Measurements from ENCODE around the gene ABHD6. TPM values are rescaled to one million over a fixed set of nuclear protein-coding genes. Genes with fewer than 3 reads are reported as not detected.

The ABHD6 gene
- total and polyA plus RNA-seq, 2 donors (not counting 3 experiments of a cell fraction or from before 2014, with no cell fraction given), result 5.8 to 7.5 TPM

- no peaks in the 10 kb centered on the region for H3K9me3 ChIP-seq (replicated peaks; ENCODE audit: control insufficient read depth, insufficient read depth, low read length)
- H3K27me3 ChIP-seq (ENCODE audit: control insufficient read depth in 2 of 2, insufficient read depth in 2 of 2, low read length in 2 of 2), result no peaks in the 10 kb centered on the region
- H3K4me3 ChIP-seq (replicated peaks in 1 of 3; ENCODE audit: insufficient read depth in 1 of 3, low read depth in 1 of 3, low read length in 3 of 3), result no peak overlapping the region
- ChIA-PET POLR2A (no interaction called here), CTCF (interaction anchor here (1.1 to 2.1 kb wide), 2 partner anchors 10 to 100 kb away, joined by 5 to 11 read pairs; partner anchors contain the start of genes HTD2 and RPP14)
- H3K4me2 ChIP-seq (ENCODE audit: insufficient read depth, low read length), result no peak overlapping the region
- no peak for DNase-seq (ENCODE audit: low read depth, low spot score)
- BruUV-seq (replicated peaks), result no TSS peak
- no peaks in the 10 kb centered on the region for H3K79me2 ChIP-seq (ENCODE audit: control insufficient read depth, insufficient read depth, low read length)
- no peaks in the 10 kb centered on the region for H4K20me1 ChIP-seq (replicated peaks; ENCODE audit: control insufficient read depth, extremely low read depth, insufficient read depth, low read length)
- no peaks in the 10 kb centered on the region for H3K36me3 ChIP-seq (ENCODE audit: control insufficient read depth in 2 of 2, extremely low read depth in 1 of 2, insufficient read depth in 2 of 2, low read length in 2 of 2)
- peak overlapping the region; percentile 2 for H2AFZ ChIP-seq (ENCODE audit: low read depth, low read length)
- TF ChIP-seq FOS (IDR thresholded peaks at IDR 0.05; ENCODE audit: borderline replicate concordance, insufficient read depth, low read length), result peak; percentile 48
- TF ChIP-seq MAX (IDR thresholded peaks at IDR 0.05; ENCODE audit: insufficient read depth, insufficient read length), result no peak
- no peak overlapping the region for H3K9ac ChIP-seq (replicated peaks; ENCODE audit: extremely low read depth, insufficient read depth, low read length)
- peaks cover 3% of the 10 kb centered on the region for H3K4me1 ChIP-seq (ENCODE audit: control insufficient read depth, extremely low read depth, insufficient read depth, low read length)
- dilution Hi-C loops (cut with MboI; ENCODE audit: extremely low pct_ligation_motif_present, low sequenced_read_pairs), result no loop called here
- FAIRE-seq, result no peak
- no peak overlapping the region for H3K27ac ChIP-seq (ENCODE audit: insufficient read depth, low read depth, low read length)
- H3K9me1 ChIP-seq (replicated peaks; ENCODE audit: control insufficient read depth, extremely low read depth, insufficient read depth, low read length), result no peaks in the 10 kb centered on the region
- intact Hi-C loops (cut with micrococcal nuclease), result no loop called here
Observed at GRCh38 chr3:58206406-58207011, 31.1 kb upstream of the ABHD6 start.

- no TSS peak for BruUV-seq (replicated peaks)
- FAIRE-seq (no peak), DNase-seq (ENCODE audit: low read depth, low spot score) (no peak)
- ChIA-PET POLR2A (no interaction called here), CTCF (interaction anchor here (1.1 to 9.0 kb wide), 4 partner anchors 9 to 98 kb away, joined by 3 to 72 read pairs (median 6); partner anchors contain the start of genes HTD2 and RPP14)
- Histone ChIP-seq H2AFZ (ENCODE audit: low read depth, low read length) (no peak overlapping the region), H3K9ac (replicated peaks; ENCODE audit: extremely low read depth, insufficient read depth, low read length) (no peak overlapping the region), H3K4me3 (replicated peaks in 1 of 3; ENCODE audit: insufficient read depth in 1 of 3, low read depth in 1 of 3, low read length in 3 of 3) (no peak overlapping the region), H4K20me1 (replicated peaks; ENCODE audit: control insufficient read depth, extremely low read depth, insufficient read depth, low read length) (no peaks in the 10 kb centered on the region), H3K9me1 (replicated peaks; ENCODE audit: control insufficient read depth, extremely low read depth, insufficient read depth, low read length) (no peaks in the 10 kb centered on the region), H3K4me2 (ENCODE audit: insufficient read depth, low read length) (no peak overlapping the region), H3K27me3 (ENCODE audit: control insufficient read depth in 2 of 2, insufficient read depth in 2 of 2, low read length in 2 of 2) (no peaks in the 10 kb centered on the region), H3K9me3 (replicated peaks; ENCODE audit: control insufficient read depth, insufficient read depth, low read length) (no peaks in the 10 kb centered on the region), H3K27ac (ENCODE audit: insufficient read depth, low read depth, low read length) (no peak overlapping the region), H3K79me2 (ENCODE audit: control insufficient read depth, insufficient read depth, low read length) (no peaks in the 10 kb centered on the region), H3K4me1 (ENCODE audit: control insufficient read depth, extremely low read depth, insufficient read depth, low read length) (peaks cover 7% of the 10 kb centered on the region), H3K36me3 (ENCODE audit: control insufficient read depth in 2 of 2, extremely low read depth in 1 of 2, insufficient read depth in 2 of 2, low read length in 2 of 2) (no peaks in the 10 kb centered on the region)
- TF ChIP-seq CTCF (IDR thresholded peaks at IDR 0.05; ENCODE audit: extremely low read depth in 1 of 2, insufficient read depth in 1 of 2, low read depth in 1 of 2, low read length in 2 of 2) (no peak), JUN (IDR thresholded peaks at IDR 0.05; ENCODE audit: borderline replicate concordance, insufficient read depth, insufficient read length, low read depth) (no peak), POLR2AphosphoS5 (IDR thresholded peaks at IDR 0.05; ENCODE audit: insufficient read depth, low read depth, low read length) (no peak), FOS (IDR thresholded peaks at IDR 0.05; ENCODE audit: borderline replicate concordance, insufficient read depth, low read length) (no peak), GATA2 (IDR thresholded peaks at IDR 0.05; ENCODE audit: insufficient read depth, insufficient read length, low read depth, low read length) (no peak), MAX (IDR thresholded peaks at IDR 0.05; ENCODE audit: insufficient read depth, insufficient read length) (no peak), POLR2A (IDR thresholded peaks at IDR 0.05; ENCODE audit: low read depth, low read length) (no peak), MYC (IDR thresholded peaks at IDR 0.05; ENCODE audit: low read depth, low read length) (no peak), EZH2 (IDR thresholded peaks at IDR 0.05; ENCODE audit: borderline replicate concordance, low read depth, low read length, severe bottlenecking) (no peak)
- dilution Hi-C loops (cut with MboI; ENCODE audit: extremely low pct_ligation_motif_present, low sequenced_read_pairs) (no loop called here), intact Hi-C loops (cut with micrococcal nuclease) (no loop called here)
Observed at GRCh38 chr3:58207954-58208353, 29.6 kb upstream of the ABHD6 start.
